Brain microvascular endothelial cell (primary cell): Measurements from ENCODE around the gene PTPRD.

Experiments used
- DNase-seq: peaks from one replicate; pipeline ENCODE4 v3.0.0-alpha.2; 2020
- H3K27ac ChIP-seq: fragments of 250-450 bp; sonication (Bioruptor Pico); 2 replicates; pipeline ENCODE4 v1.5.1; 2020; ENCODE audit warnings: mild to moderate bottlenecking, moderate library complexity
- H3K27me3 ChIP-seq: fragments of 250-450 bp; sonication (Bioruptor Pico); replicated peaks from 2 replicates; pipeline ENCODE4 v1.5.1; 2020; ENCODE audit warnings: mild to moderate bottlenecking
- H3K36me3 ChIP-seq: fragments of 250-450 bp; sonication (Bioruptor Pico); replicated peaks from 2 replicates; pipeline ENCODE4 v1.5.1; 2020; ENCODE audit warnings: mild to moderate bottlenecking
- H3K4me3 ChIP-seq: 2 replicates; pipeline ENCODE4 v1.5.1; 2011; ENCODE audit warnings: low read depth, mild to moderate bottlenecking, control low read depth, low read length, moderate library complexity
- in situ Hi-C: cut with HindIII; loops from 2 replicates; pipeline ENCODE4 v1.10.0; 2017; ENCODE audit warnings: low sequenced_read_pairs, low pct_ligation_motif_present
- TF ChIP-seq, protein P1 (sequence below): IDR thresholded peaks from 2 replicates; pipeline ENCODE4 v1.5.1; 2011; ENCODE audit warnings: low read depth, mild to moderate bottlenecking, moderate library complexity, low read length, control low read depth, inconsistent platforms; ENCODE audit errors: missing control alignments

PTPRD gene

DNA sequence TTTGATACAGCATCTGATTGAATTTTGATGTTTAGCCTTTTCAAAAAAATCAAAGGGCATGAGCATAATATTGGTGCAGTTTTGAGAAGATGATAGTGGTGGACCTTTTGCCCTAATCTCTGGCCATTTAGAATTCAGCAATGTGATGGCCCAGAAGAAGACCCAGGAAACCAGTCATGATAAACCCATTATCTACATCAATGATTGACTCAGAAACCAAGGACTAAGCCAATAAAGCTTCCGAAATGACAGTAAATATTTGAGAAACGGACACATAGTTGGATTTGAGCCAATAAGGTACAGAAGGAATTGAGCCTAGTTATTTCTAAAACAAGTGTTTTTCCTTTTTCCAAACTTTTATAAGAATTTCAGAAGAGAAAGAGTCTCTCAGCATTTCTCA is 1654.4 kb downstream of the PTPRD start:
- no peaks in the 10 kb centered on the region for H3K36me3 ChIP-seq
- no peaks in the 10 kb centered on the region for H3K27me3 ChIP-seq
- in situ Hi-C loops: no loop called here
- H3K27ac ChIP-seq: no peak overlapping the region
- DNase-seq: no peak
- H3K4me3 ChIP-seq: no peak overlapping the region
- TF ChIP-seq, protein P1, sequence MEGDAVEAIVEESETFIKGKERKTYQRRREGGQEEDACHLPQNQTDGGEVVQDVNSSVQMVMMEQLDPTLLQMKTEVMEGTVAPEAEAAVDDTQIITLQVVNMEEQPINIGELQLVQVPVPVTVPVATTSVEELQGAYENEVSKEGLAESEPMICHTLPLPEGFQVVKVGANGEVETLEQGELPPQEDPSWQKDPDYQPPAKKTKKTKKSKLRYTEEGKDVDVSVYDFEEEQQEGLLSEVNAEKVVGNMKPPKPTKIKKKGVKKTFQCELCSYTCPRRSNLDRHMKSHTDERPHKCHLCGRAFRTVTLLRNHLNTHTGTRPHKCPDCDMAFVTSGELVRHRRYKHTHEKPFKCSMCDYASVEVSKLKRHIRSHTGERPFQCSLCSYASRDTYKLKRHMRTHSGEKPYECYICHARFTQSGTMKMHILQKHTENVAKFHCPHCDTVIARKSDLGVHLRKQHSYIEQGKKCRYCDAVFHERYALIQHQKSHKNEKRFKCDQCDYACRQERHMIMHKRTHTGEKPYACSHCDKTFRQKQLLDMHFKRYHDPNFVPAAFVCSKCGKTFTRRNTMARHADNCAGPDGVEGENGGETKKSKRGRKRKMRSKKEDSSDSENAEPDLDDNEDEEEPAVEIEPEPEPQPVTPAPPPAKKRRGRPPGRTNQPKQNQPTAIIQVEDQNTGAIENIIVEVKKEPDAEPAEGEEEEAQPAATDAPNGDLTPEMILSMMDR: no peak

DNA sequence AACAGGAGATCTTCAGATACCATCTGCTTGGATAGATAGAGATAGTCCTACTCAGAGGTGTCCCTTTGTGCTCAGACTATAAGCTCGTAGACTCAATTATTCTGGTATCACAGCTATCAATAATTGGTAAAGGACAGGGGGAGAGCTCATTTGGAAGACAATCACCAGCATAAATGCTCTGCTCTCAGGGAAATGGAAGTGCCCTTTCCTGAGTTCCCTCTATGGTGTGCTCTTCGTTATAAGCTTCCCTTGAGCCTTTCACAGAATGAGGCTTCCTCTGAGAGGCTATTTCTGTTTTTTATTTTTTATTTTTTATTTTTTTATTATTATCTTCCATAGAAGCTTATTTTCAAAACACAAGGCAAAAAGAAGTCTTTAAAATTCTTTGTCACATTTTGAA is 1657.5 kb downstream of the PTPRD start:
- Histone ChIP-seq H3K36me3 (no peaks in the 10 kb centered on the region), H3K27me3 (no peaks in the 10 kb centered on the region), H3K27ac (no peak overlapping the region), H3K4me3 (no peak overlapping the region)
- TF ChIP-seq, protein P1: no peak
- no peak for DNase-seq
- in situ Hi-C loops: no loop called here

DNA sequence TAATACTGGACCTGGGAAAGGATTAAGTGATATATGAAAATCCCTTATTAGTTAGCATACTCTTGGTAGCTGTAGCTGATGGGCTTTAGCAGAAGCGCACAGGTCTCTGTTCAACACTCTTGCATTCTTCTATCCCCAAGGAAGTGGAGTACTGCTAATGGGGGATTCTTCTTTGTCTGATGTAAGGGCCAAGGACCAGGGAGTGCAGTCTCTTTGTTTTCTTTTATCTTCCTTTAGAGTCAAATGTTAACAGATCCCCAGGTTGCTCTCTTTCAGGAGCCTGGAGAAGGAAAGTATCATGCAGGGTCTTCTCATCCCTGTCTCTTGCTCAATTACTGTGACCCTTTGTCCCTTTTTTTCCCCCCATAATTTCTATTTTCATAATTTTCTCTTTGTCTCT is 1666.3 kb downstream of the PTPRD start:
- H3K27me3 ChIP-seq: no peaks in the 10 kb centered on the region
- in situ Hi-C loops: no loop called here
- no peak overlapping the region for H3K4me3 ChIP-seq
- no peak for DNase-seq
- H3K36me3 ChIP-seq: no peaks in the 10 kb centered on the region
- TF ChIP-seq, protein P1: no peak
- no peak overlapping the region for H3K27ac ChIP-seq

DNA sequence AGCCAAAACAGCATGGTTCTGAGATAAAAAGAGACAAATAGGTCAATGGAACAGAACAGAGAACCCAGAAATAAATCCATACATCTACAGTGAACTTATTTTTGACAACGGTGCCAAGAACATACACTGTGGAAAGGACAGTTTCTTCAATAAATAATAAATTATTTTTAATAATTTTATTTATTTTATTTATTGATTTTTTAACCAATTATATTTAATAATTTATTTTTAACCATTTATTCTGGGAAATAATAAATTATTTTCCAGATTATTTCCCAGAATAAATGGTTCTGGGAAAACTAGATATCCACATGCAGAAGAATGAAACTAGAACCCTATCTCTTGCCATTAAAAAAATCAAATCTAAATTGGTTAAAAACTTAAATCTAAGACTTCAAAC is 1669.4 kb downstream of the PTPRD start:
- no peaks in the 10 kb centered on the region for H3K27me3 ChIP-seq
- H3K4me3 ChIP-seq: no peak overlapping the region
- no peak for DNase-seq
- H3K27ac ChIP-seq: no peak overlapping the region
- TF ChIP-seq, protein P1: no peak
- in situ Hi-C loops: no loop called here
- H3K36me3 ChIP-seq: no peaks in the 10 kb centered on the region

DNA sequence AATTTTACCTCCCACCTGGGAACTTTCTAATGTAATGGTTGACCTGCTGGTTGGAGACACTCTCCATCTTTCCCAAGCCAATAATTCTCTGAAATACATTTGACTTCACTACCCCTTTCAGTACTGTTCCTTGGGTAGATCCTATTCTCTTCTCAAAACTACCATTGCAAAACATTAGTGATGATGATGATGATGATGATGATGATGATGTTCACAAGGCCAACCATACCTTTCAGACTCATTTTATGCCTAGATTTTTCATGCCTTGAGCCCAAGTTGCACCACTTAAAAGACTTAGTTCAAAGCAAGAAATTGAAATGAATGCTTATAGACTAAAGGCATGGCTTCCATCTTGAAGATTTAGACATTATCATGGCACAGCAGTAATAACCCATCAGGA is 1672.2 kb downstream of the PTPRD start:
- H3K27ac ChIP-seq: no peak overlapping the region
- TF ChIP-seq, protein P1: no peak
- H3K36me3 ChIP-seq: no peaks in the 10 kb centered on the region
- no peaks in the 10 kb centered on the region for H3K27me3 ChIP-seq
- DNase-seq: no peak
- no peak overlapping the region for H3K4me3 ChIP-seq
- in situ Hi-C loops: no loop called here

DNA sequence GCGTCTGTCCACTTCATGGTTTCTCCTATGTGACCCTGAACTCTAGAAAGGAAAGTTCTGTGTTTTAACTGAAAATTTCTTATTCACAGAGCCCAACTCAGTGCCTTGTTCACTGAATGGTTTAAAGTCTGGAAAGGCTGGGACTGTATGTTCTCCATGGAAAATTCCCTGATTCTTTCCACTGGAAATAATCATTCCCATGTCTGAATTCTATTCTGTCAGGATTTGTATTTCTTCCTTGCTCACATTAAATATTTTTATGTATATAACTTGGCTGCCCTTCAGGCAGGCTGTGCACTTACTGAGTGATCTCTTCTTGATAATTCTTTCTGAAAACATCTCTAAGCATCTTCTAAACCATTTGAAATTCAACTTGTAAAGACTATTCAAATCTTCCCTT is 1686.3 kb downstream of the PTPRD start:
- DNase-seq: no peak
- in situ Hi-C loops: no loop called here
- TF ChIP-seq, protein P1: no peak
- Histone ChIP-seq H3K27me3 (no peaks in the 10 kb centered on the region), H3K36me3 (no peaks in the 10 kb centered on the region), H3K27ac (no peak overlapping the region), H3K4me3 (no peak overlapping the region)
